ENCODE results near the gene RBM41. TPM values are rescaled to one million over a fixed set of nuclear protein-coding genes. Genes with fewer than 3 reads are reported as not detected.
"Not testable (repeated sequence)": the region's sequence is repeated elsewhere in the genome, so short reads cannot be mapped to it uniquely, and the experiment has no call there.

Gene RBM41
- total RNA-seq, 2 experiments from 2014 or later = 19.2 to 19.7 TPM

DNA sequence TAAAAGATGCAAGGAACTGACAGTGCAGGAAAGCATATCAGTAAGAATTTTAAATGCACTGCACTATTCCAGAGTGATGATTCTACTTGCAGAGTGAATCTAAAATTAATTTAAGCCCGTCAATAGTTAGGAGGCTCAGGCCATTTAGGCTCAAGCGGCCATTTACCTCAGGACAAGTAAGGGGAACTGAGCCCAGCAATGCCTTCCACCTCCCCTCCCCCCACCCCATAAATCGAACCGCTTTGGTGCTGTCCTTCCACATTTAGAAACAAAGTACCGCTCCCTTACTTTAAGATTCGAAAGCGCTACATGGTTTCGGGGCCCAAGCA is 665 bp downstream of the RBM41 start:
- peaks cover 18% of the 10 kb centered on the region for H3K36me3 Mint-ChIP-seq

DNA sequence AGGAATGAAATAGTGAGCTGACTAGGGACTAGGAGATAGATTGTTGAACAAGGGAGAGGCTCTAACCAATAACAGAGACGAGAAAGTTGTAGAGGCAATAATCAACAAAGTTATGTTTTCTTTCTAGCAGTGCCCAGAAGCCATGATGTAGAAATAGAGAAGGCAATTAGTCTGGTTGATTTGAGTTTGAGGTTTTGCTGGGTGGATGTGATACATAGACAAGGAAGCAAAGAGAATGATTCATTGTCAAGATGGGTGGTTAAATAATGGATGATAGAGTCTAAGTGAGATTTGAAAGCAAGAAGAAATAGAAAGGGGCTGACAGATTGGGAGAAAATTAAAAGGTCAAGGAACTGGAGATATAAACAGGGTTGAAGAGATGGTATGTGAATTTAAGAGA is 11.2 kb downstream of the RBM41 start:
- POLR2A ChIA-PET = no interaction called here
- ATAC-seq (ENCODE audit: low read depth) (no peak), DNase-seq (no peak)
- no peak overlapping the region for H3K27ac Mint-ChIP-seq
- H3K4me1 Mint-ChIP-seq = peaks cover 9% of the 10 kb centered on the region
- peaks cover 34% of the 10 kb centered on the region for H3K36me3 Mint-ChIP-seq
- no peaks in the 10 kb centered on the region for H3K9me3 Mint-ChIP-seq
- no peaks in the 10 kb centered on the region for H3K27me3 Mint-ChIP-seq
- H3K4me3 Mint-ChIP-seq = no peak overlapping the region

More for the DNA sequence above, 665 bp downstream of the RBM41 start:
- H3K4me1 Mint-ChIP-seq = peaks cover 16% of the 10 kb centered on the region
- H3K9me3 Mint-ChIP-seq = no peaks in the 10 kb centered on the region
- peak overlapping the region; percentile 99 for H3K27ac Mint-ChIP-seq
- H3K27me3 Mint-ChIP-seq = no peaks in the 10 kb centered on the region
- peak overlapping the region; percentile 100 for H3K4me3 Mint-ChIP-seq
- POLR2A ChIA-PET = interaction anchor here (0.9 kb wide), 1 partner anchor 88 kb away, joined by 3 read pairs; the partner anchor contains the start of genes DNAAF6 and NUP62CL
- ATAC-seq (ENCODE audit: low read depth) = no peak
- DNase-seq = no peak

DNA sequence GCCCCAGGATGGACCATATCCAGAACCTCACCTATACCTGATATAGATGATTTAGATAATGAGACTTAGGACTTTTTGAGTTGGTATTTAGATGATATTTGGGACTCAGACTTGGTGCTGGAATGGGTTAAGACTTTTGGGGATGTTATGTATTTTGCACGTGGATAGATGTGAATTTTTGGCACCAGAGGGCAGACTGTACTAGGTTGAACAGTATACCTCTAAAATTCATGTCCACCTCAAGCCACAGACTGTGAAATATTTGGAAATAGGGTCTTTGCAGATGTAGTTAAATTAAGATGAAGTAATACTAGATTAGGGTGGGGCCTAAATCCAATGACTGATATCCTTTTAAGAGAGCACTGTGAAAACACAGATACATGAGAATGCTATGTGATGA is 15.6 kb downstream of the RBM41 start:
- Mint-ChIP-seq H3K36me3 (peaks cover 26% of the 10 kb centered on the region), H3K4me3 (no peak overlapping the region), H3K4me1 (peaks cover 8% of the 10 kb centered on the region), H3K27me3 (no peaks in the 10 kb centered on the region), H3K9me3 (no peaks in the 10 kb centered on the region), H3K27ac (no peak overlapping the region)
- DNase-seq = no peak
- no peak for ATAC-seq (ENCODE audit: low read depth)
- POLR2A ChIA-PET = no interaction called here

DNA sequence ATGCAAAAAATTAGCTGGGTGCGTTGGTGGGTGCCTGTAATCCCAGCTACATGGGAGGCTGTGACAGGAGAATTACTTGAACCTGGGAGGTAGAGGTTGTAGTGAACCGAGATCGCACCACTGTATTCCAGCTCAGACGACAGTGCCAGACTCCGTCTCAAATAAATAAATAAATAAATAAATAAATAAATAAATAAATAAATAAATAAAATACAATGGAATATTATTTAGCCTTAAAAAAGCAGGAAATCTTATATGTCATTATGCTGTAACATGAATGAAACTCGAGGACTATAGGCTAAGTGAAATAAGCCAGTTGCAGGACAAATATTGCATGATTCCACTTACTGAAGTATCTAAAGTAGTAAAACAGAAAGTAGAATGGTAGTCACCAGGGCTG is 42.5 kb downstream of the RBM41 start:
- H3K36me3 Mint-ChIP-seq = peaks cover 26% of the 10 kb centered on the region
- DNase-seq (no peak), ATAC-seq (ENCODE audit: low read depth) (no peak)
- peaks cover 1% of the 10 kb centered on the region for H3K4me1 Mint-ChIP-seq
- H3K27me3 Mint-ChIP-seq = no peaks in the 10 kb centered on the region
- POLR2A ChIA-PET = no interaction called here
- no peak overlapping the region for H3K4me3 Mint-ChIP-seq
- H3K9me3 Mint-ChIP-seq = peaks cover 6% of the 10 kb centered on the region
- no peak overlapping the region for H3K27ac Mint-ChIP-seq

DNA sequence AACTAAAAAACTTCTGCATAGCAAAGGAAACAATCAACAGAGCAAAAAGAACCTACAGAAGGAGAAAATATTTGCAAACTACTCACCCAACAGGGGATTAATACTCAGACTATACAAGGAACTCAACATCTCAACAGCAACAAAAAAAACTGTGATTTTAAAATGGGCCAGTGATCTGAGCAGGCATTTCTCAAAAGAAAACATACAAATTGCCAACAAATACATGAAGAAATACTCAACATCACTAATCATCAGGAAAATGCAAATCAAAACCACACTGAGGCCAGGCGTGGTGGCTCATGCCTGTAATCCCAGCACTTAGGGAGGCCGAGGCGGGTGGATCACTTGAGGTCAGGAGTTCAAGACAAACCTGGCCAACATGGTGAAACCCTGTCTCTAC is 60.9 kb downstream of the RBM41 start:
- H3K36me3 Mint-ChIP-seq; H3K27ac Mint-ChIP-seq; H3K27me3 Mint-ChIP-seq; DNase-seq; ATAC-seq (ENCODE audit: low read depth); H3K4me1 Mint-ChIP-seq; H3K9me3 Mint-ChIP-seq; H3K4me3 Mint-ChIP-seq: not testable (repeated sequence)
- POLR2A ChIA-PET = interaction anchor here (0.7 kb wide), 1 partner anchor 597 kb away, joined by 3 read pairs; no protein-coding TSS in a partner anchor

DNA sequence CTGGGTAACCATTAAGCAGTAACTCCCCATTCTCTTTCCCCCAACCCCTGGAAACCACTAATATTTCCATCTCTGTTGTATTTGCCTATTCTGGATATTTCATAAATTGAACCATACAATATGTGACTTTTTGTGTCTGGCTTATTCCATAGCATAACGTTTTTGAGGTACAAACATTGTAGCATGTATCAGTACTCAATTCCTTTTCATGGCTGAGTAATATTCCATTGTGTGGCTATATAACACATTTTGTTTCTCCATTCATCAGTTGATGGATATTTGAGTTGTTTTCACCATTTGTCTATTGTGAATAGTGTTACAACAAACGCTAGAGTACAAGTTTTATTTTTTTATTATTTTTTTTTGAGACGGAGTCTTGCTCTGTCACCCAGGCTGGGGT is 63.6 kb downstream of the RBM41 start:
- POLR2A ChIA-PET = no interaction called here
- Mint-ChIP-seq H3K36me3 (no peaks in the 10 kb centered on the region), H3K4me1 (no peaks in the 10 kb centered on the region), H3K27me3 (no peaks in the 10 kb centered on the region), H3K27ac (no peak overlapping the region), H3K9me3 (no peaks in the 10 kb centered on the region), H3K4me3 (no peak overlapping the region)
- ATAC-seq (ENCODE audit: low read depth) (no peak), DNase-seq (no peak)

DNA sequence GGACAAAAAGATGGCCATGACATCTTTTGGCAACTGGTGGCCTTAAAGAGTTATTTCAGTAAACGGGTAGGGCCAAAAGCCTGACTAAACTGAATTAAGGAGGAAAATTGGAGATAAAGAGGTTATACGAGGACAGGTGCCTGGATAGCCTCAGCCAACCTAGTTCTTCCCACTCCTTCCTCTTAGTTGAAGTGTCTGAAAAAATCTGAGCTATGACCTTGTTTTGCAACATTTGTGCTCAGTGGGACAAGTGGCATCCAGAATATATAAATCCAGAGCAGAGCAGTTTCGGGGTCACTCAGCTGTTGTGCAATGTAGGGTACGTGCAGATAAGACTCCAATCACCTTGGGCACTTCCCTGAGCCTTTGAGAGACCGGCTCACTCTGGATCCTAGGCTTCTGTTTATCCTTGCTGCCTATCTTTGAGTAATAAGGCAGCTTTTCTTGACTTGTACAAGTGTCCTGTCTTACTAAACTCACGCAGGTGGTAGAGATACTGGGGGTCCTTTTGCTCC is 68.4 kb downstream of the RBM41 start:
- ATAC-seq (ENCODE audit: low read depth) = no peak
- H3K4me1 Mint-ChIP-seq = no peaks in the 10 kb centered on the region
- POLR2A ChIA-PET = no interaction called here
- no peak overlapping the region for H3K4me3 Mint-ChIP-seq
- no peak for DNase-seq
- H3K27ac Mint-ChIP-seq = no peak overlapping the region
- H3K9me3 Mint-ChIP-seq = no peaks in the 10 kb centered on the region
- no peaks in the 10 kb centered on the region for H3K36me3 Mint-ChIP-seq
- no peaks in the 10 kb centered on the region for H3K27me3 Mint-ChIP-seq

DNA sequence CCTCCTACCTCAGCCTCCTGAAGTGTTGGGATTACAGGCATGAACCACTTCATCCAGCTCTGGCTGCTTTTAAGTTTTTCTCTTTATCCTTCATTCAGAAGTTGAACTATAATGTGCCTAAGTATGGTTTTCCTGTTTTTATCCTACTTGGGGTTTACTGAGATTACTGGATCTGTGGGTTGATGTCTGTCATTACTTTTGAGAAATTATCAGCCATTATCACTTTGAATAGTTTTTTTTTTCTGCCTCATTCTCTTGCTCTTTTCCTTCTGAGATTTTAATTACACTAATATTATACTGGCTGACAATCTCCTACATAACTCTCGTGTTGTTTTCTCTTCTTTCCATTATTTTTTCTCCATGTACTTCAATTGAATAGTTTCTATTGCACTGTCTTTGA is 71.0 kb downstream of the RBM41 start:
- H3K4me3 Mint-ChIP-seq = no peak overlapping the region
- no peak overlapping the region for H3K27ac Mint-ChIP-seq
- H3K4me1 Mint-ChIP-seq = no peaks in the 10 kb centered on the region
- ATAC-seq (ENCODE audit: low read depth) (no peak), DNase-seq (no peak)
- no peaks in the 10 kb centered on the region for H3K27me3 Mint-ChIP-seq
- POLR2A ChIA-PET = no interaction called here
- no peaks in the 10 kb centered on the region for H3K36me3 Mint-ChIP-seq
- H3K9me3 Mint-ChIP-seq = no peaks in the 10 kb centered on the region

DNA sequence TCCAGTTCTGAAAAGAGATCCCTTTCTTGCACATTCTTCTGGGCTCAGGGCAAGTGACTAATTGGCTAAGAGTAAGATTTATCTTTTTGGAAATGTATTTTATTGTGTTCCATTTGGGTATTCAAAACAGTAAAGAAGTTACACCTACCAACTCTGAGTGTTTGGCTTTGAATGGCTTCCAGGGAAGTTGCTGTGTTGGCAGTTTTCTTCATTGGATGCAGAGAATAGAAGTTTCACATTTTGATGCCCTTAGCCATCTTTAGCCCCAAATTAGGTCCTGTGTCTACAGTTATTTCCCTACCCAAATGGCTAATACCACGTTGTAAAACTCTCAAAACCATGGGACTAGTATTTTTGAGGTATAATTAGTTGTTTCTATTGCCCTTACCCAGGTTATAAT is 88.9 kb downstream of the RBM41 start:
- Mint-ChIP-seq H3K4me3 (no peak overlapping the region), H3K9me3 (no peaks in the 10 kb centered on the region), H3K4me1 (no peaks in the 10 kb centered on the region), H3K36me3 (no peaks in the 10 kb centered on the region), H3K27ac (no peak overlapping the region), H3K27me3 (no peaks in the 10 kb centered on the region)
- POLR2A ChIA-PET = no interaction called here
- no peak for DNase-seq
- no peak for ATAC-seq (ENCODE audit: low read depth)

DNA sequence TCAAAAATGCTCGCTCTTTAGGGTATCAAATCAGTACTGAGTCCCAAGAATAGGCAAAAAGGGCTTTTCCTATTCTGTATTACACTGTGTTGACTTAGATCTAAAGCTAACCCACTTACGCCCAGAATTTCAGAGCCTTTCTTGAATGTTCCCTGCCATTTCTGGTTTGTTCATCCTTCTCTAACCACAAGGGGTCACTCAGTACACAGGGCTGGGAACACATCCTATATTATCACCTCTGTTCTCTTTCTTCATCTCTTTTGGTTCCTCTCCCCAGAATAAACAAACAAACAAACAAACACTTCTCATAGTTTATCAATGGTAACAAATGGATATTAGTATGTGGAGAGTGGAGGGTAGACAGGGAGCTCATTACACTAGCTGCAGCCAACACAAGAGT is 93.1 kb downstream of the RBM41 start:
- Mint-ChIP-seq H3K27me3 (no peaks in the 10 kb centered on the region), H3K4me1 (no peaks in the 10 kb centered on the region), H3K4me3 (no peak overlapping the region), H3K9me3 (no peaks in the 10 kb centered on the region), H3K27ac (no peak overlapping the region), H3K36me3 (no peaks in the 10 kb centered on the region)
- no peak for ATAC-seq (ENCODE audit: low read depth)
- POLR2A ChIA-PET = no interaction called here
- DNase-seq = no peak

DNA sequence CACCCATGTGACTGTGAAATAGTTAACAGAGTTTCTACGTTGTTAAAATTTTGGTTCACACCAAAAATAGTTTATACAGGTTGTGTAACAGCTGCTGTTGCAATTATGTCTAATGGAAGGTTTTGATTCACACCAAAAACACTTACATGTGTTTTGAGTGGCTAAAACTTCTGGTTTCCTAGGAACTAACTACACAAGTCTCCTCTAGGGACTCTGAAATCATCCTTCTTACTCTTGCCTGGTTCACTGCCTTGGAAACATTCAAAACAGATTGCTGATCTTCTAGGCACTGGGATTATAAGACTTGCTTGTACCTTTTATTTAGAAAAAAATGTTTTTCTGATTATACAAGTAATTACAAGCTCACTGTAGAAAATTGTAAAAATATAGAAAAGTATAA is 103.7 kb downstream of the RBM41 start:
- no peak for ATAC-seq (ENCODE audit: low read depth)
- Mint-ChIP-seq H3K4me3 (no peak overlapping the region), H3K9me3 (no peaks in the 10 kb centered on the region), H3K27ac (no peak overlapping the region), H3K36me3 (no peaks in the 10 kb centered on the region), H3K4me1 (peaks cover 1% of the 10 kb centered on the region), H3K27me3 (no peaks in the 10 kb centered on the region)
- DNase-seq = no peak
- POLR2A ChIA-PET = no interaction called here

Other genes with a start within 250 kb of the RBM41 start
- gene RIPPLY1, start 215.5 kb downstream of the RBM41 start, total RNA-seq = not detected
- not detected for gene CLDN2, start 198.4 kb downstream of the RBM41 start, total RNA-seq
- gene MORC4, start 118.6 kb downstream of the RBM41 start, total RNA-seq = 1 to 10 TPM; 7.7 to 8.6 TPM
- gene NUP62CL, start 87.6 kb upstream of the RBM41 start, total RNA-seq = 1 to 10 TPM; 1.8 to 3.5 TPM
- gene DNAAF6, start 87.8 kb upstream of the RBM41 start, total RNA-seq = not detected

Data from activated naive CD8-positive, alpha-beta T cell treated with anti-CD3 and anti-CD28 coated beads, Interleukin-2, amount 10 ng/mL, durations not matched to agents 7 days and 5 days (primary cell).